SK-N-MC (cell line): ENCODE data around the gene PARD3.

Experiments
- DNase-seq: peaks from one replicate; pipeline ENCODE4 v3.0.0-alpha.2; 2011; ENCODE audit warnings: low read depth, low spot score
- H3K27ac ChIP-seq: fragments of 200-600 bp; sonication (generic); 2 replicates; pipeline ENCODE4 v1.5.1; 2016; ENCODE audit warnings: mixed run types
- H3K36me3 ChIP-seq: fragments of 200-600 bp; sonication (generic); 2 replicates; pipeline ENCODE4 v1.6.1; 2017; ENCODE audit warnings: antibody characterized with exemption, low read length, mixed read lengths; ENCODE audit not compliant: insufficient read depth
- H3K4me3 ChIP-seq: fragments of 200-600 bp; sonication (generic); 2 replicates; pipeline ENCODE4 v1.5.1; 2016
- H3K9ac ChIP-seq: fragments of 200-600 bp; sonication (generic); 2 replicates; pipeline ENCODE4 v1.8.0; 2017; ENCODE audit warnings: mixed run types, mixed read lengths; ENCODE audit not compliant: insufficient read length
- H3K9me3 ChIP-seq: fragments of 200-600 bp; sonication (generic); 2 replicates; pipeline ENCODE4 v1.6.1; 2017; ENCODE audit warnings: low read depth, mild to moderate bottlenecking, antibody characterized with exemption, low read length, moderate library complexity, mixed read lengths
- EZH2 ChIP-seq: fragments of 200-600 bp; sonication (generic); IDR thresholded peaks from one replicate; pipeline ENCODE4 v1.6.1; 2017; ENCODE audit warnings: antibody characterized with exemption
- FOXP2 ChIP-seq: optimal IDR thresholded peaks from 2 replicates; pipeline ENCODE3; 2011; ENCODE audit warnings: mild to moderate bottlenecking, moderate library complexity; ENCODE audit not compliant: insufficient read depth; ENCODE audit errors: extremely low read length, control extremely low read depth
- POLR2AphosphoS5 ChIP-seq: IDR thresholded peaks from 2 replicates; pipeline ENCODE4 v1.6.1; 2012; ENCODE audit warnings: mild to moderate bottlenecking, low read depth, low read length, borderline replicate concordance

PARD3 gene

DNA sequence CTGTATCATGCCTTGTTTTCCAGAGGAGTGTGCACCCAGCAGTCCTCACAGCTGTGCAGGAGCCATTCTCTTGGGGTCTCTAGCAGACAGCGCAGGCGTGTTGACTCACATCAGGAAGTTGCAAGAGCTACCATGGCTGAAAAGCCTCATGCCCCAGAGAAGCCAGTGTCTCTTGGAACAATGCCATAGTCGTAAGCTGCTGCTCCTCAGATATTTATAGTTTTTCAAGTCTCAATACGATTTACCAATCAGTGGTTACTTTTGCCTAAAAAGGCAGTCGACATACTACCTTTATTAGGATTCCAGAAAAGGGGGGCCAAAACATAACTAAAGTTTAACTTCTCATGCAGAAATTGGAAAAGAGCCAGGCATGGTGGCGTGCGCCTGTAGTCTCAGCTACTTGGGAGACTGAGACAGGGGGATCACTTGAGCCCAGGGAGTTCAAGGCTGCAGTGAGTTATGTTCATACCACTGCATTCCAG, 407.7 kb downstream of the PARD3 start:
- Histone ChIP-seq H3K27ac (no peak overlapping the region), H3K36me3 (no peaks in the 10 kb centered on the region), H3K9me3 (no peaks in the 10 kb centered on the region), H3K9ac (no peak overlapping the region), H3K4me3 (no peak overlapping the region)
- DNase-seq: no peak
- no peak for TF ChIP-seq POLR2AphosphoS5
- TF ChIP-seq EZH2: no peak
- TF ChIP-seq FOXP2: no peak

DNA sequence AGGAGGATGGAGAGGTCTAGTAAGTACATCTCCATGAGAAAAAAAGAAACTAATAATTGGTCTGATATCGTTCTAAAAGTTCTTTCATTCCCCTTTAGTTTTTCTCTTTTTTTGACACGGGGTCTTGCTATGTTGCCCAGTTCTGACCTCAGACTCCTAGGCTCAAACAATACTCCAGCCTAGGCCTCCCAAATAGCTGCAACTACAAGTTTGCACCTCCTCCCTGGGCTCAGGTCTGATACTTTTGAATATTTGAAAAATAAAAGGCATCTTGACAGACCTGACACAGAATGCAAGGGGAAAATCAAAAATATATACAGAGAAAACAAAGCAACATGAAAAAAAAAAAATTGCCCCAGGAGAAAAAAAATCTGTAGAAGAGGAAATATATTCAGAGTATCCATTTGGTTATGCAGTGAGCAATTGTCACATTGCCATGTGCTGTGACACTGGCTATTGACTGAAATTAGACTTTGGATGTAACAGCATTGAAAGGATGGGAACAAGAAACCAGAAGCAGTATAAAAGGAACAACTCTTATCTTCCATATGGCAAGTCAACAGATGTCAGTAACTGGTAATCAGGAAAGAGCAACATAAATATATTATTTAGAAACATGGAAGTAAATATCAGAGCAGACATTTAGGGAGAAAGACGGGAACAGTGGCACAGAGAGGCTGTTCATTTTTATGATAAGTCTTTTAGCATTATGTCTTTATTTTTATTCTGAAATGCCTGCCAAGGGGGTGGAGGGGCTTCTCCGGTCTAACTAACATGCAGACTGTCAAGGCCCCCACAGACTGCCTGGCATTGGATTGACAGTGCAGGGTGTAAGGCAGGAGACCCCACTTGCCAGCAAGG, 408.4 kb downstream of the PARD3 start:
- Histone ChIP-seq H3K9ac (no peak overlapping the region), H3K36me3 (no peaks in the 10 kb centered on the region), H3K9me3 (no peaks in the 10 kb centered on the region), H3K4me3 (no peak overlapping the region), H3K27ac (no peak overlapping the region)
- TF ChIP-seq POLR2AphosphoS5 (no peak), FOXP2 (no peak), EZH2 (no peak)
- no peak for DNase-seq

DNA sequence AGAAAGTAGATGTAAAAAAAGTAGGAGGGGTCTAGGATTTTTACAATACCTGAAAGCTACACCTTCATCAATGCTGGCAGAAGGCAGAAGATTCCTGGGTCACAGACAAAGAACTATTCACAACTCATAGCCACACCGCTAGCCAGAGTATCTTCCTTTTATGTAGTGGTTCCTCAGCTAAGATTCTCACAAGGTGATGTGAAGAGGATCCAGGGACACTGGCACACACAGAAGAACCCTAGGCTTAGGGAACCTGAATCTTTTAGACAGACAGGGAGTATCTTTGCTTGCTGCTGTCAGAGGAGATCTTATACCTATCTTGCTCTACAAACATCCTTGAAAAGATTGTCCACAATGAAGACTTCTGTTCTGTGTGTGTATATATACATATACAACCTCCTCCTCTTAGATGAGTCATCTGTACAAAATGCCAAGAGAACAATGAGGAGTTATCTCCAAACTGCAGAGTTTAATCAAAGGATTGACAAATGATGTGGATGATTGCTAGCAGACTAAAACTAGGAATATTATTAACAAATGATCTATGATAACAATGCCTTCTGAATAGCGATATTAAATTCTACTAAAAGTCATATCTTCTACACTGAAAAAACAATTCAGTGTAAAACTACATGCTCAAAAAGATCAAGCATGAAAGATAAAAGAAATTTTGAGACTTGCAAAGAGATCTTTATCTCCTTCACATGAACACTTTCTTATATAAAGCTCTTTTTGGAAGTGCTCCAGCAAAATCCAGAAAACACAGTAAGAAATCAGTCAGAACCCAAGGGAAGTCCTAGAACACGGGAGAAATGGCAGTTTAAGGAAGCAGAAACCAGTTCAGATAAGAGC, 409.3 kb downstream of the PARD3 start:
- TF ChIP-seq FOXP2: no peak
- Histone ChIP-seq H3K9me3 (no peaks in the 10 kb centered on the region), H3K27ac (no peak overlapping the region), H3K4me3 (no peak overlapping the region), H3K36me3 (no peaks in the 10 kb centered on the region), H3K9ac (no peak overlapping the region)
- no peak for DNase-seq

DNA sequence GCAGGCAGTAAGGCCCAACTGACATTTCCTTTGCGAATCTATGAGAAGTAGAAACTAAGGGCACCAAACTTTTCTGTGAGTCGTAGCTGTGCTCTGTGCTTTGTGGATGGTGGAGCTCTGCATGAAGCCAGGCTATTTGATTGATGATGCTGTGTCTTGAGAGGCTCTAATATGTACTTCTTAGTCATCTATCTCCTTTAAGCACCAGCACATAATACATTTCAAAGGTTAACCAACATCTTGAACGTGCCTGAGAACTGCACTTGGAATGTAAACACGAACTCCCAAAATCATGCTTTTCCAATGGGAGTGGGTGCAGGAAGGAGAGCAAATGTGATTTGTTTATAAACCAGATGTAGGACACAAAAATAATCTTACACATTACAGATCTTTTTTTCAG, 411.6 kb downstream of the PARD3 start:
- Histone ChIP-seq H3K27ac (no peak overlapping the region), H3K9ac (no peak overlapping the region), H3K36me3 (no peaks in the 10 kb centered on the region), H3K9me3 (no peaks in the 10 kb centered on the region), H3K4me3 (no peak overlapping the region)
- TF ChIP-seq FOXP2 (no peak), POLR2AphosphoS5 (no peak), EZH2 (no peak)
- DNase-seq: no peak

DNA sequence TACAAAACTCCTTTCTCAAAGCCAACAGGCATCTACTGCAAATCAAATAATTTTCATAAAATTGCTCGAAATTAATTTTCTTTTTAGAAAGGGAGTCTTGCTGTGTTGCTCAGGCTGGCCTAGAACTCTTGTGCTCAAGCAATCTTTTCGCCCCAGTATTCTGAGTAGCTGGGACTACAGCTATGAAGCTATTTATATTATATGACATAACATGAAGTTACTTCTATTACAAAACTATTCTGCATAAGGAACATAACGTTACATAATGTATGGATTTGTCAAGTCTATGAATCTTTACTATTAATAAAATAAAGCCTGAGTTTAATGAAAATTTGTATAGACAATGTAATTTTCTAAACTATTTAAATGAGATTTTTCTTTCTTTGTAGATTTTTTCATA, 415.0 kb downstream of the PARD3 start:
- H3K9me3 ChIP-seq: no peaks in the 10 kb centered on the region
- no peak for DNase-seq
- no peak overlapping the region for H3K27ac ChIP-seq

DNA sequence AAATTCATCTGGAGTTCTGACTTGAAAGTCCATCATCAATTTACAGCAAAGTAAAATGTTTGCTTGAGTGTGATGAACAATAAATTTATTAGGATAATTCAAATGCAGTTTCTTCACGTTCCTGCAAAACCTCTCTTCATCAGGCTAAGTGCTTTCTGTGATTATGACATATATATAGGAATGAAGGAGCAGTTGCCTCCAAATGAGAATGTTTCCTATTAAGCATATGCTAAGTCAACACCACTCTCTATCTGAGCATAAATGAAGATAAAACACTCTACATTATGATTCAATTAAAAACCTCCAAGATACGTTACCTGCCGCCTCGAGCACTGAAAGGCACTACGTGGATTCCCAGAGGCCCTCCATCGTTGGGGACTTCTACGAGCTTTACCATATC, 416.1 kb downstream of the PARD3 start:
- Histone ChIP-seq H3K9me3 (no peaks in the 10 kb centered on the region), H3K4me3 (no peak overlapping the region), H3K27ac (no peak overlapping the region), H3K36me3 (no peaks in the 10 kb centered on the region), H3K9ac (no peak overlapping the region)
- DNase-seq: no peak
- no peak for TF ChIP-seq FOXP2
- TF ChIP-seq EZH2: no peak
- no peak for TF ChIP-seq POLR2AphosphoS5

More for the DNA sequence above, 415.0 kb downstream of the PARD3 start:
- Histone ChIP-seq H3K9ac (no peak overlapping the region), H3K36me3 (no peaks in the 10 kb centered on the region), H3K4me3 (no peak overlapping the region)
- TF ChIP-seq EZH2 (no peak), FOXP2 (no peak), POLR2AphosphoS5 (no peak)

DNA sequence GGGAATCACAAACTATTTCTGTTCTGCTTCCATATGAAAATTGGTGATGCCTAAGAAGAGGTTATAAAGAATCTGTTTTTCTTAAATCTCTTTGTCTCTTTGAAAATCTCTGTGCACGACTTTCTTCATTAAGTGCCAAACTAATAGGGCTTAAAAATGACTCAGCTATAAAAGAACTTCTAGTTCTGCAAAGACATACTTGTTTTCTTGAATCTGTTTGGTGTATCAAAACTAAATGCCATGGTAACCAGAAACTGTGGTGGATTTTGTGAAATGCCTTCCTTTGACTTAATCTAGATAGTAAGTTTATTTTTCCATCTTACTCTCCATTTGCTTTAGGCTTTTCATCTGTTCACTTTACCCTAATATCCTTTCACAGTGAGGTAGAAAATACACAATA, 417.8 kb downstream of the PARD3 start:
- H3K9ac ChIP-seq: no peak overlapping the region
- no peak overlapping the region for H3K27ac ChIP-seq
- H3K9me3 ChIP-seq: no peaks in the 10 kb centered on the region
- no peak for DNase-seq
- TF ChIP-seq POLR2AphosphoS5: no peak
- TF ChIP-seq EZH2: no peak
- no peak for TF ChIP-seq FOXP2
- no peak overlapping the region for H3K4me3 ChIP-seq
- H3K36me3 ChIP-seq: no peaks in the 10 kb centered on the region

DNA sequence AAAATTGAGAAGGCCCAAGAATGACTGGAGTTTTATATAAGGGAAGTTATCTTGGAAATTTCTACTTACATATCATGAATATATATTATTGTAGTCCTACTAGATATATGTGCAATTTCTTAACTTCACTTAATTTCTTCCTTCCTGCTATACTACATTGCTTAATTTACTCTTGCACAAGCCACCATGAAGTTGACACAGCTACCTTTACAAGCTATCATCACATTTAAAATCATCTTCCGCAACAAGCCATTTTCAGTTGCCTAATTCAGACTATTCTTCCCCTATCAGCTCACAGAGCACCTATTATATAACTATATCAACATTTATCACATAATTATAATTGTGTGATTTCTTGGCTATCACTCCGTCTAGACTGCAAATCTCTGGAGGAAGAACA, 418.4 kb downstream of the PARD3 start:
- no peaks in the 10 kb centered on the region for H3K36me3 ChIP-seq
- no peak overlapping the region for H3K4me3 ChIP-seq
- no peak for TF ChIP-seq EZH2
- no peak for TF ChIP-seq POLR2AphosphoS5
- no peak for TF ChIP-seq FOXP2
- H3K9me3 ChIP-seq: no peaks in the 10 kb centered on the region
- no peak overlapping the region for H3K27ac ChIP-seq
- no peak for DNase-seq
- H3K9ac ChIP-seq: no peak overlapping the region
